Body of pancreas (tissue), 4 donors: ENCODE measurements around the gene ARHGEF11. TPM values are rescaled to one million over a fixed set of nuclear protein-coding genes. Genes with fewer than 3 reads are reported as not detected.

Experiments used
- ATAC-seq: fragments of 150-250 bp; one replicate; pipeline ENCODE4 v1.9.1; 2016
- DNase-seq, 4 donors: peaks; one replicate each; pipeline ENCODE4 v3.0.0-alpha.2; 2019
- H3K27ac ChIP-seq, 4 donors: fragments of 200-600 bp; sonication (generic); 1 replicate in 3 of 4; 2 replicates in 1 of 4; pipeline versions ENCODE4 v1.5.1 to v1.6.1; 2016 to 2019; ENCODE audit warnings: mild to moderate bottlenecking in 1 of 4, mixed read lengths in 1 of 4, moderate library complexity in 1 of 4
- H3K27me3 ChIP-seq, 2 donors: fragments of 200-600 bp; sonication (generic); one replicate each; pipeline ENCODE4 v1.6.0; 2016; ENCODE audit warnings: mild to moderate bottlenecking in 1 of 2
- H3K36me3 ChIP-seq, 2 donors: fragments of 200-600 bp; sonication (generic); replicated peaks in 1 of 2; 2 replicates each; pipeline ENCODE4 v1.5.1; 2016; ENCODE audit warnings: low read depth in 2 of 2; ENCODE audit not compliant: insufficient read depth in 1 of 2
- H3K4me1 ChIP-seq: fragments of 200-600 bp; sonication (generic); one replicate; pipeline ENCODE4 v1.6.0; 2016
- H3K4me3 ChIP-seq, 2 donors: fragments of 200-600 bp; sonication (generic); 1 replicate in 1 of 2; 2 replicates in 1 of 2; pipeline ENCODE4 v1.5.1; 2016 to 2019
- H3K9me3 ChIP-seq, 3 donors: fragments of 200-600 bp; sonication (generic); 1 replicate in 2 of 3; 2 replicates in 1 of 3; pipeline ENCODE4 v1.5.1; 2016
- CTCF ChIP-seq, 7 experiments: fragments of 450-650 bp in 4 of 7; fragments of 200-600 bp in 3 of 7; sonication (generic) in 3 of 7; IDR thresholded peaks; one replicate each; pipeline ENCODE4 v1.5.1; 2016 to 2019; ENCODE audit warnings: antibody characterized with exemption in 7 of 7
- POLR2A ChIP-seq, 3 donors: fragments of 450-650 bp; IDR thresholded peaks; one replicate each; pipeline ENCODE4 v1.6.1; 2016; ENCODE audit warnings: antibody characterized with exemption in 3 of 3, mild to moderate bottlenecking in 2 of 3
- WGBS, 2 donors: methylation state at CpG; one replicate each; pipeline ENCODE4 v1.1.5; 2017; 5-methylcytosine and 5-hydroxymethylcytosine counted together
- intact Hi-C: fragments of 100-400 bp; cut with DNase I; formaldehyde crosslinking; loops from one replicate; pipeline ENCODE4 v1.15.1; 2023
- total RNA-seq, 2 donors: library from RNA; depleted of rRNA; stranded (reverse); fragments of >200 nt; gene quantifications; one replicate each; pipeline ENCODE4 v1.1.0, GENCODE V29; 2016

The ARHGEF11 gene
- total RNA-seq, 2 donors from 2014 or later = 17.9 to 29.7 TPM

GRCh38 chr1:156908541-156908940 is 137.0 kb downstream of the ARHGEF11 start:
- ATAC-seq (no peak), DNase-seq (no peak)
- TF ChIP-seq POLR2A (IDR thresholded peaks at IDR 0.05) (no peak), CTCF (IDR thresholded peaks at IDR 0.05) (no peak)
- no peak overlapping the region for H3K27ac ChIP-seq
- H3K4me1 ChIP-seq = peaks cover 19% of the 10 kb centered on the region
- H3K27me3 ChIP-seq = no peaks in the 10 kb centered on the region
- 49 to 83% methylated on average over 2 to 29 of the region's 29 CpGs for WGBS, 2 donors
- no peaks in the 10 kb centered on the region for H3K36me3 ChIP-seq
- intact Hi-C loops = no loop called here
- H3K9me3 ChIP-seq = no peaks in the 10 kb centered on the region
- no peak overlapping the region for H3K4me3 ChIP-seq

DNA sequence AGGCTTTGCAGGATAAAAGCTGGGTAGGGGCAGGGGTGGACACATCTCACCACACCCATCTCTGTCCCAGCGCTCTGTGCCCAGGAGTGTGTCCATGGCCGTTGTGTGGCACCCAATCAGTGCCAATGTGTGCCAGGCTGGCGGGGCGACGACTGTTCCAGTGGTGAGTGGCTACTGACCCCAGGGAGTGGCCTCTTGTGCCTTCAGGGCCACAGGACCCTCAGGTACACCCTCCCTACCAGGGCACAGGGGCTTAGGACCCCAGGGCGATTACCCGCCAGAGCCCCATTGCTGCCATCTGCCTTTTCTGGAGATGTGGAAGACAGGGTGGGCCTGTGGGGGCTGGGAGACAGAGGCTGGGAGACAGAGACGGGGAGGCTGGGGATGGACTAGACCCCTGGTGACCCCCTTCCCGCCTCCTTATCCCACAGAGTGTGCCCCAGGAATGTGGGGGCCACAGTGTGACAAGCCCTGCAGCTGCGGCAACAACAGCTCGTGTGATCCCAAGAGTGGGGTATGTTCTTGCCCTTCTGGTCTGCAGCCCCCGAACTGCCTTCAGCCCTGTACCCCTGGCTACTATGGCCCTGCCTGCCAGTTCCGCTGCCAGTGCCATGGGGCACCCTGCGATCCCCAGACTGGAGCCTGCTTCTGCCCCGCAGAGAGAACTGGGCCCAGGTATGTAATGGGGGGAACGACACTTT is 139.2 kb downstream of the ARHGEF11 start:
- H3K27me3 ChIP-seq = no peaks in the 10 kb centered on the region
- no peak for TF ChIP-seq CTCF (IDR thresholded peaks at IDR 0.05)
- no peak for TF ChIP-seq POLR2A (IDR thresholded peaks at IDR 0.05)
- H3K9me3 ChIP-seq = no peaks in the 10 kb centered on the region
- peaks cover 19% of the 10 kb centered on the region for H3K4me1 ChIP-seq
- intact Hi-C loops = no loop called here
- H3K36me3 ChIP-seq = no peaks in the 10 kb centered on the region
- WGBS, 2 donors = 88% methylated on average over 9 to 15 of the region's 16 CpGs
- ATAC-seq (no peak), DNase-seq (no peak)
- H3K4me3 ChIP-seq = no peak overlapping the region
- H3K27ac ChIP-seq = no peak overlapping the region

DNA sequence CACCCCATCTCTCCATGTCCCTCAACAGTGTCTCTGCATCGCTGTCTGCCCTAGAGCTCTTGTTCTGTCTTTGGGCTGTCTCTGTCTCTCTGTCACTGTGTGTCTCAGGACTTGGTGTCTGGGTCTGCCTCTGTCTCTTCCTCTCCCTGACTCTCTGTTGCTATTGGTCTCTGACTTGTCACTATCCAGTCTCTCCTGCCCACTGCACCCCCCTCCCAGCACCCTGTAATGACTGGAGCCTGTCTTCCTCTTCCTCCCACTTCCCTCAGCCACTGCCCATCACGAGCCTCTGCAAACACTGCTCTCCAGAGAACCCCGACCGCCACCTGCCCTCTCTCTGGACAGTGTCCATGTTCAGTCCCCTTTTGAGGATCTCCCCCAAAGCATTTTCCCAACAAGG is 139.9 kb downstream of the ARHGEF11 start:
- DNase-seq (no peak), ATAC-seq (no peak)
- no peaks in the 10 kb centered on the region for H3K36me3 ChIP-seq
- peaks cover 19% of the 10 kb centered on the region for H3K4me1 ChIP-seq
- 39 to 49% methylated on average over 4 of the region's 4 CpGs for WGBS, 2 donors
- intact Hi-C loops = no loop called here
- TF ChIP-seq POLR2A (IDR thresholded peaks at IDR 0.05) (no peak), CTCF (IDR thresholded peaks at IDR 0.05) (no peak)
- no peaks in the 10 kb centered on the region for H3K27me3 ChIP-seq
- H3K27ac ChIP-seq = no peak overlapping the region
- no peak overlapping the region for H3K4me3 ChIP-seq
- H3K9me3 ChIP-seq = no peaks in the 10 kb centered on the region

- no peak overlapping the region for H3K27ac ChIP-seq
- intact Hi-C loops = no loop called here
- H3K9me3 ChIP-seq = no peaks in the 10 kb centered on the region
- TF ChIP-seq CTCF (IDR thresholded peaks at IDR 0.05) (no peak), POLR2A (IDR thresholded peaks at IDR 0.05) (no peak)
- H3K4me3 ChIP-seq = no peak overlapping the region
- no peak for DNase-seq
- H3K27me3 ChIP-seq = no peaks in the 10 kb centered on the region
- 80 to 83% methylated on average over 11 to 16 of the region's 16 CpGs for WGBS, 2 donors
- ATAC-seq = no peak
- peaks cover 19% of the 10 kb centered on the region for H3K4me1 ChIP-seq
- H3K36me3 ChIP-seq = no peaks in the 10 kb centered on the region
Measured at GRCh38 chr1:156905176-156905575, 140.4 kb downstream of the ARHGEF11 start.
